ENCODE data around the gene SERPINC1. TPM values are rescaled to one million over a fixed set of nuclear protein-coding genes. Genes with fewer than 3 reads are reported as not detected.

SERPINC1 gene
- polyA plus RNA-seq, 1 donor (not counting 4 experiments of a cell fraction or from before 2014, with no cell fraction given), result 0.14 TPM

DNA sequence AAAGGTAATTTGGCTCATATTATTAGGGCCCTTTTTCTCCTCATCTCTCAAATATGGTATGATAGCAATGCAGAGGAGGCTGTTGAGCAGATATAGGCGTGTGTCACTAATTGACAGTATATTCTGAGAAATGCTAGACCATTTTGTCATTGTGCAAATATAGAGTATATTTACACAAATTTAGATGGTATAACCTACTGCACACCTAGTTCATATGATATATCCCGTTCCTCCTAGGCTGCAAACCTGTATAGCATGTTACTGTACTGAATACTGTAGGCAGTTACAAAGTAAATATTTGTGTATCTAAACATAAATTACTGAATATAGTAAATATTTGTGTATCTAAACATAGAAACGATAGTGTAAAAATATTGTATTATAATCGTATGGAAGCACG is 40.4 kb downstream of the SERPINC1 start:
- Histone ChIP-seq H4K20me1 (ENCODE audit: control insufficient read depth, extremely low read depth, insufficient read depth, low read length) (no peaks in the 10 kb centered on the region), H3K36me3 (ENCODE audit: control insufficient read depth in 2 of 2, extremely low read depth in 1 of 2, insufficient read depth in 2 of 2, low read length in 2 of 2) (peaks cover 3 to 4% of the 10 kb centered on the region in 2 experiments), H3K4me3 (ENCODE audit: control insufficient read depth in 2 of 3, extremely low read depth in 1 of 3, insufficient read depth in 2 of 3, low read depth in 1 of 3, low read length in 3 of 3) (no peak overlapping the region), H3K9me1 (ENCODE audit: control insufficient read depth, extremely low read depth, insufficient read depth, low read length) (no peaks in the 10 kb centered on the region), H3K4me1 (ENCODE audit: control insufficient read depth, extremely low read depth, insufficient read depth, low read length) (no peaks in the 10 kb centered on the region), H3K27me3 (ENCODE audit: control insufficient read depth, extremely low read depth, insufficient read depth, low read length) (no peaks in the 10 kb centered on the region), H2AFZ (ENCODE audit: control insufficient read depth, low read length) (no peak overlapping the region), H3K9ac (ENCODE audit: control insufficient read depth, extremely low read depth, insufficient read depth, low read length) (no peak overlapping the region), H3K9me3 (ENCODE audit: control insufficient read depth, low read depth, low read length) (no peaks in the 10 kb centered on the region), H3K27ac (ENCODE audit: control insufficient read depth, insufficient read depth, low read length) (no peak overlapping the region), H3K79me2 (ENCODE audit: control insufficient read depth, insufficient read depth, low read length) (peaks cover 2% of the 10 kb centered on the region), H3K4me2 (ENCODE audit: control insufficient read depth, extremely low read depth, insufficient read depth, low read depth, low read length) (no peak overlapping the region)
- FAIRE-seq, result no peak
- DNase-seq (ENCODE audit: low read depth, low spot score), result no peak
- dilution Hi-C loops (cut with MboI; ENCODE audit: extremely low pct_ligation_motif_present, low sequenced_read_pairs), result no loop called here
- TF ChIP-seq EZH2 (IDR thresholded peaks at IDR 0.05; ENCODE audit: low read length), result no peak
- TF ChIP-seq, protein P1, sequence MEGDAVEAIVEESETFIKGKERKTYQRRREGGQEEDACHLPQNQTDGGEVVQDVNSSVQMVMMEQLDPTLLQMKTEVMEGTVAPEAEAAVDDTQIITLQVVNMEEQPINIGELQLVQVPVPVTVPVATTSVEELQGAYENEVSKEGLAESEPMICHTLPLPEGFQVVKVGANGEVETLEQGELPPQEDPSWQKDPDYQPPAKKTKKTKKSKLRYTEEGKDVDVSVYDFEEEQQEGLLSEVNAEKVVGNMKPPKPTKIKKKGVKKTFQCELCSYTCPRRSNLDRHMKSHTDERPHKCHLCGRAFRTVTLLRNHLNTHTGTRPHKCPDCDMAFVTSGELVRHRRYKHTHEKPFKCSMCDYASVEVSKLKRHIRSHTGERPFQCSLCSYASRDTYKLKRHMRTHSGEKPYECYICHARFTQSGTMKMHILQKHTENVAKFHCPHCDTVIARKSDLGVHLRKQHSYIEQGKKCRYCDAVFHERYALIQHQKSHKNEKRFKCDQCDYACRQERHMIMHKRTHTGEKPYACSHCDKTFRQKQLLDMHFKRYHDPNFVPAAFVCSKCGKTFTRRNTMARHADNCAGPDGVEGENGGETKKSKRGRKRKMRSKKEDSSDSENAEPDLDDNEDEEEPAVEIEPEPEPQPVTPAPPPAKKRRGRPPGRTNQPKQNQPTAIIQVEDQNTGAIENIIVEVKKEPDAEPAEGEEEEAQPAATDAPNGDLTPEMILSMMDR (optimal IDR thresholded peaks at IDR 0.05 in 1 of 3, IDR thresholded peaks at IDR 0.05 in 1 of 3, conservative IDR thresholded peaks at IDR 0.05 in 1 of 3; ENCODE audit: extremely low read depth in 1 of 3, insufficient read depth in 2 of 3, low read length in 3 of 3), result no peak

DNA sequence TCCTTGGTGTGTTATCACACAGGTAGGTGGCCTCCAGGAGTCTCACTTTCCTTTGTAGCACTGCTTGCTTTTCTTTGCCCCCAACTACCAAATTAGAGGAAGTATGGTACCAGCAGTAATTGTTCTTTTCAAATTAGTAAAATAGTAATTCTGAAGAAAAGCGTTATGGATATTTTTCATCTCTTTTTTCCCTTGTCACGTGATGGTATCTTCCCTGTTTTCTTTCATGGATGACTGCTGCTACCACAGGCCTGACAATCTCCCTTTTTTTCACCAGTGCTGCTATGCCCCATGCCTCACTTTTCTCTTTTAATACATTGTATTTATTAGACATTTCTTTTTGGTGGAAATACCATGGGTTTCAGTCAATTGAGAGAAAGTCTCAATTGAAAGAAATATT is 45.6 kb downstream of the SERPINC1 start:
- no peak for TF ChIP-seq EZH2 (IDR thresholded peaks at IDR 0.05; ENCODE audit: low read length)
- TF ChIP-seq, protein P1 (optimal IDR thresholded peaks at IDR 0.05 in 1 of 3, IDR thresholded peaks at IDR 0.05 in 1 of 3, conservative IDR thresholded peaks at IDR 0.05 in 1 of 3; ENCODE audit: extremely low read depth in 1 of 3, insufficient read depth in 2 of 3, low read length in 3 of 3), result no peak
- dilution Hi-C loops (cut with MboI; ENCODE audit: extremely low pct_ligation_motif_present, low sequenced_read_pairs), result no loop called here

More for the DNA sequence above, 45.6 kb downstream of the SERPINC1 start:
- DNase-seq (ENCODE audit: low read depth, low spot score) (no peak), FAIRE-seq (no peak)
- peaks cover 21% of the 10 kb centered on the region for H3K79me2 ChIP-seq (ENCODE audit: control insufficient read depth, insufficient read depth, low read length)
- peaks cover 5 to 20% of the 10 kb centered on the region in 2 experiments for H3K36me3 ChIP-seq (ENCODE audit: control insufficient read depth in 2 of 2, extremely low read depth in 1 of 2, insufficient read depth in 2 of 2, low read length in 2 of 2)
- H3K4me2 ChIP-seq (ENCODE audit: control insufficient read depth, extremely low read depth, insufficient read depth, low read depth, low read length), result no peak overlapping the region
- H3K27ac ChIP-seq (ENCODE audit: control insufficient read depth, insufficient read depth, low read length), result no peak overlapping the region
- H3K4me3 ChIP-seq (ENCODE audit: control insufficient read depth in 2 of 3, extremely low read depth in 1 of 3, insufficient read depth in 2 of 3, low read depth in 1 of 3, low read length in 3 of 3), result no peak overlapping the region
- H3K9me3 ChIP-seq (ENCODE audit: control insufficient read depth, low read depth, low read length), result no peaks in the 10 kb centered on the region
- peaks cover 17% of the 10 kb centered on the region for H3K4me1 ChIP-seq (ENCODE audit: control insufficient read depth, extremely low read depth, insufficient read depth, low read length)
- no peak overlapping the region for H2AFZ ChIP-seq (ENCODE audit: control insufficient read depth, low read length)
- H3K9ac ChIP-seq (ENCODE audit: control insufficient read depth, extremely low read depth, insufficient read depth, low read length), result no peak overlapping the region
- H3K27me3 ChIP-seq (ENCODE audit: control insufficient read depth, extremely low read depth, insufficient read depth, low read length), result no peaks in the 10 kb centered on the region
- H4K20me1 ChIP-seq (ENCODE audit: control insufficient read depth, extremely low read depth, insufficient read depth, low read length), result peaks cover 6% of the 10 kb centered on the region
- H3K9me1 ChIP-seq (ENCODE audit: control insufficient read depth, extremely low read depth, insufficient read depth, low read length), result no peaks in the 10 kb centered on the region

Data from keratinocyte (primary cell).